ENCODE measurements around the gene AURKB. TPM values are rescaled to one million over a fixed set of nuclear protein-coding genes. Genes with fewer than 3 reads are reported as not detected.

The AURKB gene
- total RNA-seq, 6 experiments from 2014 or later, result 0.26 to 3.9 (median 1.5) TPM

MicroRNAs encoded within 50 kb of the gene (microRNA counts, 767-probe panel; counts per million panel counts)
- 237 counts per million for microRNA hsa-miR-4521

Small RNA genes within 50 kb of the gene (microRNA-seq; reads per million reads assigned to microRNA genes)
- 0.64 to 2.0 reads per million in 2 donors for gene MIR4521

Other genes starting within 250 kb of the AURKB start
- under 1 TPM in 1 of 6 experiments, not detected in 5; 0.33 TPM for gene GUCY2D, start 208.0 kb downstream of the AURKB start, total RNA-seq
- 1 to 10 TPM in 2 of 6 experiments, under 1 TPM in 4; 0.22 to 2.2 (median 0.72) TPM for gene ALOX15B, start 171.5 kb downstream of the AURKB start, total RNA-seq
- not detected for gene ALOX12B, start 122.9 kb downstream of the AURKB start, total RNA-seq
- not detected for gene ALOXE3, start 92.1 kb downstream of the AURKB start, total RNA-seq
- gene HES7, start 86.5 kb downstream of the AURKB start, total RNA-seq, result not detected
- gene PER1, start 58.2 kb downstream of the AURKB start, total RNA-seq, result 100 to 1,000 TPM in 1 of 6 experiments, 10 to 100 TPM in 5; 25.7 to 118 (median 55.2) TPM
- 10 to 100 TPM in 4 of 6 experiments, 1 to 10 TPM in 2; 4.4 to 18.6 (median 13.2) TPM for gene VAMP2, start 47.6 kb downstream of the AURKB start, total RNA-seq
- gene TMEM107, start 34.2 kb downstream of the AURKB start, total RNA-seq, result 1 to 10 TPM; 2.3 to 5.0 (median 3.4) TPM
- 1 to 10 TPM; 3.1 to 5.3 (median 4.2) TPM for gene BORCS6, start 20.4 kb downstream of the AURKB start, total RNA-seq
- 10 to 100 TPM in 5 of 6 experiments, 1 to 10 TPM in 1; 8.5 to 29.1 (median 21.1) TPM for gene CTC1, start 37.5 kb upstream of the AURKB start, total RNA-seq
- 10 to 100 TPM in 5 of 6 experiments, 1 to 10 TPM in 1; 10.0 to 21.0 (median 15.6) TPM for gene PFAS, start 38.7 kb upstream of the AURKB start, total RNA-seq
- gene RANGRF, start 78.1 kb upstream of the AURKB start, total RNA-seq, result 1 to 10 TPM; 4.7 to 9.5 (median 6.8) TPM
- gene SLC25A35, start 84.8 kb upstream of the AURKB start, total RNA-seq, result 1 to 10 TPM in 4 of 6 experiments, under 1 TPM in 2; 0.49 to 3.0 (median 1.6) TPM
- 10 to 100 TPM in 1 of 6 experiments, 1 to 10 TPM in 5; 1.6 to 12.2 (median 2.5) TPM for gene ARHGEF15, start 99.7 kb upstream of the AURKB start, total RNA-seq
- not detected for gene ODF4, start 129.3 kb upstream of the AURKB start, total RNA-seq
- 1,000 to 10,000 TPM in 2 of 6 experiments, 100 to 1,000 TPM in 4; 467 to 1,753 (median 509) TPM for gene RPL26, start 172.6 kb upstream of the AURKB start, total RNA-seq
- gene RNF222, start 187.3 kb upstream of the AURKB start, total RNA-seq, result not detected
- gene NDEL1, start 225.3 kb upstream of the AURKB start, total RNA-seq, result 10 to 100 TPM; 22.2 to 34.9 (median 28.4) TPM

All from right lobe of liver (tissue), 5 donors.